Fibroblast of pulmonary artery (primary cell): ENCODE results near the gene TMX4.

ENCODE experiments used
- DNase-seq: peaks from one replicate; pipeline ENCODE4 v3.0.0-alpha.2; 2010; ENCODE audit warnings: low read depth
- H3K4me3 ChIP-seq: replicated peaks from 2 replicates; pipeline ENCODE4 v1.5.1; 2011; ENCODE audit warnings: low read depth, mild to moderate bottlenecking, control low read depth, low read length, moderate library complexity
- CTCF ChIP-seq: IDR thresholded peaks from 2 replicates; pipeline ENCODE4 v1.5.1; 2011; ENCODE audit warnings: mild to moderate bottlenecking, control low read depth, low read length, inconsistent platforms; ENCODE audit errors: missing control alignments

Gene TMX4

GRCh38 chr20:7977709-7978108 lies 41.9 kb downstream of the TMX4 start:
- DNase-seq = no peak
- TF ChIP-seq CTCF = no peak
- H3K4me3 ChIP-seq = no peak overlapping the region

GRCh38 chr20:7975851-7976414 lies 43.6 kb downstream of the TMX4 start:
- no peak overlapping the region for H3K4me3 ChIP-seq
- no peak for TF ChIP-seq CTCF
- DNase-seq = peak; percentile 18

- DNase-seq = no peak
- no peak overlapping the region for H3K4me3 ChIP-seq
- no peak for TF ChIP-seq CTCF
Observed at GRCh38 chr20:7974785-7975435, 44.7 kb downstream of the TMX4 start.

GRCh38 chr20:7971536-7972280 lies 47.9 kb downstream of the TMX4 start:
- TF ChIP-seq CTCF = no peak
- no peak for DNase-seq
- H3K4me3 ChIP-seq = no peak overlapping the region

DNA sequence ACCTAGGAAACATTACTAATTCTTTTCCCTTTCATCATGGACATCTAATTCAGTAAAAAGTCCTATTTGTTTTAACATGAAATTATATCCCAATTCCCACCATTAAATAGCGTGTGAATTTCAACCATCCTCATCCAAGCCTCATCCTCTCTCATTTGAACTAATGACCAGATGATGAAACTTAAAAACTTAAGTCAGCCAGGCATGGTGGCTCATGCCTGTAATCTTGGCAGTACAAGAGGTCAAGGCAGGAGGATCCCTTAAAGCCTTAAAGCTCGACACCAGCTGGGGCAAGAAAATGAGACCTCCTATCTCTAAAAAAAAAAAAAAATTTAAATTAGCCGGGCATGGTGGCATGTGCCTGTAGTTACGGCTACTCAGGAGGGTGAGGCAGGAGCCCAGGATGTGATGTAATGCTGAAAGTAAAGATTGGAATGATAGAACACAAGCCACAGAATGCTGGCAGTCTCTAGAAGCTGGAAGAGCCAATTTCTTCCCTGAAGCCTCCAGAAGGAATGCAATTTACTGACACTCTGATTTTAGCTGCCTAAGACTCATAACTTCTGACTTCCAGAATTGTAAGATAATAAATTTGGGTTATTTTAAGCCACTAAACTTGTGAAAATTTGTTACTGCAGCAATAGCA lies 52.2 kb downstream of the TMX4 start:
- no peak for TF ChIP-seq CTCF
- no peak overlapping the region for H3K4me3 ChIP-seq
- peak; percentile 65 for DNase-seq

DNA sequence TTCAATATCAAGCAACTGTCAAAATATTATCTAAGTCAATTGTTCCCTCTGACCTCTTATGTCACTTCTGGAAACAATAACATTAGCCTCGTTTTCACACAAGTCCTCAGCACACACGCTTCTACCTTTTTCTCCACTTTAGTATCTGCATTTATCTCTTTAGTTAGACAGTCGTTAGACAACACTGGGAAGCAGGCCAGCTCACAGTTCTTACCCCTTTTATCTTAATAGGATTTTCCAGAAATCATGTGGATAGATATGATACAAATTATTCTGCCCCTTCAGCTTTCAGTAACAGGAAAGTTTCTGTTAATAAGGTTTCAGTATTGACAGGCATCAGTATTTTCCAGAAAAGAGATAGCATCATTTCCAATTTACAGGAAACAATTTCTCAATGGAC lies 53.4 kb downstream of the TMX4 start:
- no peak for TF ChIP-seq CTCF
- no peak overlapping the region for H3K4me3 ChIP-seq
- DNase-seq = no peak
